ENCODE measurements around the gene ABHD15. TPM values are rescaled to one million over a fixed set of nuclear protein-coding genes. Genes with fewer than 3 reads are reported as not detected.

ABHD15 gene
- polyA plus RNA-seq, 1 donor, result 25.6 TPM

DNA sequence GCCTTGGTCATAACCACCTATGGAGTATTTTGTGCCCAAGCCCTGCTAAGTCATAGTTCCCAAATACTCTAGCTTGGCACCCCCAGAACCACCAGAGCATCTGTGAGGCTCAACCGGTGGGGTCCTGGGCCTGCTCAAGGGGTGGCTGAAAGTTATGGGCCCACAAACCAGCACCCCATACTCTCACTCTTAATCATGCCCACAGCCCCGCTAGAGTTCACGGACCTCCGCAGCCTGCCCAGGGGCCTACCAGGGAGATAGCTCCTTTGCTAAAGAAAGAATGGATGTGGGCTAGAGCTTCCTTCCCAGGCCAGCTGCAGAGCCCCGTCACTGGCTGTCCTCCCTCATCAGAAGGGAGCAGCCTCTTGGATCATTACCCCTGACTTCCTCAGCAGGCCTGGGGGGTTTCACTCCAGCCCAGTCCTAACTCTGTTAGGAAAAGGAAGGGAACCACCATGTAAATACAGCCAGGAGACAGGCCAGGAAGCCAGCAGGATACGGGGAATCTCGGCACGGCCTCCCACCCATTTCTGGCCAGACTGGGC, 21.3 kb upstream of the ABHD15 start:
- peaks cover 6% of the 10 kb centered on the region for H3K36me3 ChIP-seq (ENCODE audit: control insufficient read depth, insufficient read depth, low read length)
- H3K9me3 ChIP-seq (ENCODE audit: control insufficient read depth, low read depth, low read length), result peaks cover 4% of the 10 kb centered on the region
- H3K4me3 ChIP-seq (ENCODE audit: low read length), result peak overlapping the region; percentile 77
- H3K27me3 ChIP-seq (ENCODE audit: control insufficient read depth, insufficient read depth, low read length), result no peaks in the 10 kb centered on the region
- no peak for DNase-seq
- WGBS (ENCODE audit: insufficient coverage, low lambda C conversion rate), result no CpG with 5 or more reads among the region's 8 CpGs
- H3K27ac ChIP-seq (ENCODE audit: low read length), result no peak overlapping the region
- peaks cover 45% of the 10 kb centered on the region for H3K4me1 ChIP-seq (ENCODE audit: control insufficient read depth, insufficient read depth, low read length)

DNA sequence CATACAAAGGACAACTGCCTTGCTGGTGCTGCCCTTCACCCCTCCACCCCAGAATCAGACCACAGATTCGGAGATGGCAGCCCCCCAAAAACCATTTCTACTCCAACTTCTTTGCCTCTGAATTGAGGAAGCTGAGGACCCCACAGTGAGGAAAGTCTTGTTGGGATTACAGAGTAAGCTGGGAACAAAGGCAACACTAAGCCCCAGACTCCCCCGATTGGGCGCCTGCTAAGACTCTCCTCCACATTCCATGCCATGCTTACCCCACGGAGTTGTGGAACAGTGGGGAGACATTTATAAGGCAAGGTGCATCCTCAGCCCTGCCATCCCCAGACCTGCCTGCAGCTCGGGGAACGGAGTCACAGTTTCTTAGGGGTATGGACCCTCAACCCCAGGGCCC, 20.8 kb upstream of the ABHD15 start:
- DNase-seq, result no peak
- no peak overlapping the region for H3K27ac ChIP-seq (ENCODE audit: low read length)
- H3K4me1 ChIP-seq (ENCODE audit: control insufficient read depth, insufficient read depth, low read length), result peaks cover 42% of the 10 kb centered on the region
- H3K9me3 ChIP-seq (ENCODE audit: control insufficient read depth, low read depth, low read length), result peaks cover 4% of the 10 kb centered on the region
- no peaks in the 10 kb centered on the region for H3K27me3 ChIP-seq (ENCODE audit: control insufficient read depth, insufficient read depth, low read length)
- peaks cover 11% of the 10 kb centered on the region for H3K36me3 ChIP-seq (ENCODE audit: control insufficient read depth, insufficient read depth, low read length)
- WGBS (ENCODE audit: insufficient coverage, low lambda C conversion rate), result no CpG with 5 or more reads among the region's 6 CpGs
- H3K4me3 ChIP-seq (ENCODE audit: low read length), result peak overlapping the region; percentile 77

DNA sequence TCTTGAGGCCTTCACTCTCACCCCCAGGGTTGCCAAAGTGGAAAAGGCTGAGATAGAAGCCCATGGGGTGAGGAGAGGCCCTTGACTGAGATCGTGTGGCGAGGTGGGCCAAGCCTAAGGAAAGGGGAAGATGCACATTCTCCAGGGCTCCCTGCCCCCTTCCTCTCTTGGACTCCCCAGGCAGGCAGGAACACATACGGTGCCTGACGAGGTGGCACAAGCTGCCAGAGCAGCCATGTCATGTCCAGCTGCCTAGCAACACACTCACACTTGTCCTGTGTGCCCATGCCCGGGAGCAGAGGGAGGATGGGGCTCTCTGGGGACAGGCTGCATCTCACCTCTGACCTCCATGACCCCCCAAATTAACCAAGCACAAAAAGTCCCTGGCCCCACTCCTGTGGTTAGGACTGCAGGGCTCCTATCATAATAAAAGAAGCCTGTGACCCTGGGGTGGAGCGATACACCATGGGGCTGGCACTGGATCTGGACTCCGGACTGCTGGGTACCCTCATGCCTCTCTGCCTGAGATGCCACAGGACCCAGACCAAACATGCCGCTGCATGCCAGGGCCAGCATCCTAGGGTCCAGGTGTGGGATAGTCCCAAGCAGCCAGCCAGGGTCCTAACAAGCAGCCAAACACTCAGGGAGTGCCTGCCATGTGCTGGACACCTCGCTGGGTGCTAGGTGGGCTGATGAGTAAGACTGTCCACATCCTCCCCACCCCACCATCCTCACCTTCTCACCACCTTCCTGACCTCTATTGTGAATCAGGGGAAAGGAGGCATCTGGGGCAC, 20.0 kb upstream of the ABHD15 start:
- H3K27me3 ChIP-seq (ENCODE audit: control insufficient read depth, insufficient read depth, low read length), result no peaks in the 10 kb centered on the region
- no CpG with 5 or more reads among the region's 9 CpGs for WGBS (ENCODE audit: insufficient coverage, low lambda C conversion rate)
- H3K4me3 ChIP-seq (ENCODE audit: low read length), result no peak overlapping the region
- H3K27ac ChIP-seq (ENCODE audit: low read length), result no peak overlapping the region
- no peak for DNase-seq
- peaks cover 35% of the 10 kb centered on the region for H3K4me1 ChIP-seq (ENCODE audit: control insufficient read depth, insufficient read depth, low read length)
- peaks cover 17% of the 10 kb centered on the region for H3K36me3 ChIP-seq (ENCODE audit: control insufficient read depth, insufficient read depth, low read length)
- H3K9me3 ChIP-seq (ENCODE audit: control insufficient read depth, low read depth, low read length), result peaks cover 4% of the 10 kb centered on the region

DNA sequence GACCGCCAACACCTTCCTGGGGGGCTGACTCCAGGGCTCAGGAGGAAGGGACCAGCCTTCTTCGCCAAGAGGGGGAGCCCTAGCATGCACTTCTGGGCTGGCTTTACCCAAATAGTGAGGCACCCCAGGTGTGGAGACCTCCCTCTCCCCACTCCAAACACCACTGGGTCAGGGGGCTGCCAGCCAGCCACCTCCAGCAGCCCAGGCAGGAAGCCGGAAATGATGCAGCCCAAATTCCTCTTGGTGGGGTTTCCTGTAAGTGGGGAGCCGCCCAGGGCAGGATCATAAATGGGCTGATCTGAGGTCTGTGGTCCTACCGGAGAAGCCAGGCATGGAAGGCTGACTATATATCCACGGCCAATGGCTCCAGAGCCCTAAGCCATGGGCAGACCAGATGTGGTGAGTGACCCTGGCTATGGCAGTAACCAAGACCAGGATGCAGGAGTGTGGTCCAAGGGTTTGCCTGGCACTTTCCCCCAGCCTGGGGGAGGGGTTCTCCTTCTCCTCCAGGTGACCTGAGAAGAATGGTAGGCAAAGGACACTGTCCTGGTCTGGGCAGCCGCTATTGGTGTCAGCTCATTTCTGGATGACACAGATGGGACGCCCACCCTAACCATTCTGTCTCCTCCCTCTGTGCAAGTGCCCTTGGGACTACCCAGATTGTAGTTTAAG, 18.4 kb upstream of the ABHD15 start:
- H3K9me3 ChIP-seq (ENCODE audit: control insufficient read depth, low read depth, low read length), result peaks cover 4% of the 10 kb centered on the region
- no peaks in the 10 kb centered on the region for H3K27me3 ChIP-seq (ENCODE audit: control insufficient read depth, insufficient read depth, low read length)
- H3K4me1 ChIP-seq (ENCODE audit: control insufficient read depth, insufficient read depth, low read length), result peaks cover 19% of the 10 kb centered on the region
- WGBS (ENCODE audit: insufficient coverage, low lambda C conversion rate), result no CpG with 5 or more reads among the region's 8 CpGs
- no peak overlapping the region for H3K27ac ChIP-seq (ENCODE audit: low read length)
- H3K36me3 ChIP-seq (ENCODE audit: control insufficient read depth, insufficient read depth, low read length), result peaks cover 29% of the 10 kb centered on the region
- no peak overlapping the region for H3K4me3 ChIP-seq (ENCODE audit: low read length)
- no peak for DNase-seq

DNA sequence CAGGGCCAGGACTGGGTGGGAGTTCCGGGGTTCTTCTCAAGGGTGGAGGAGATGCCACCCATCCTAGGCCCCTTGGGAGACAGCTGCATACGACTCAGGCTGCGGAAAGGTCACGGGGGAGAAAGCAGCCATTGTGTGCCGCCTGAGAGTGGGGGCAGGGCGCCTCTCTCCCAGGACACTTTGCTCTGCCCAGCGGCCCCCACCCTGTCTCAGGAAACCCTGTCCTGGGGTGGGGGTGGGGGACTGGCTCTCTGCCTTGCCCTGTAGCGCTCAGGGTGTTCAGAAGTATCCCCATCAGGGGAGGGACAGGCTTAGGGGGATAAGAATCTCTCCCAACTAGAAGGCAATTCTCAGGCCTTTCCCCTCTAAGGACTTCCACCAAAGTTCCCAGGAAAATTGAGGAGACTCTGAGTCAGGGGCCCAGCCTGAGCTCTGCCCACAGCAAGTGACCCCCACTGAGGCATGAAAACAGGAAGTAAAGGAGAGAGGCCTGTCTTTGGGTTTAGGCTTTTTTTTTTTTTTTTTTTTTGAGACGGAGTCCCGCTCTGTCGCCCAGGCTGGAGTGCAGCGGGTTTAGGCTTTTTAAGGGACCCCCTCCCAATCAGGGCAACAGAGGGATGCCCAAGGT, 17.7 kb upstream of the ABHD15 start:
- no peak overlapping the region for H3K4me3 ChIP-seq (ENCODE audit: low read length)
- peaks cover 13% of the 10 kb centered on the region for H3K4me1 ChIP-seq (ENCODE audit: control insufficient read depth, insufficient read depth, low read length)
- no CpG with 5 or more reads among the region's 12 CpGs for WGBS (ENCODE audit: insufficient coverage, low lambda C conversion rate)
- no peaks in the 10 kb centered on the region for H3K27me3 ChIP-seq (ENCODE audit: control insufficient read depth, insufficient read depth, low read length)
- peaks cover 4% of the 10 kb centered on the region for H3K9me3 ChIP-seq (ENCODE audit: control insufficient read depth, low read depth, low read length)
- no peak for DNase-seq
- peaks cover 35% of the 10 kb centered on the region for H3K36me3 ChIP-seq (ENCODE audit: control insufficient read depth, insufficient read depth, low read length)
- no peak overlapping the region for H3K27ac ChIP-seq (ENCODE audit: low read length)

DNA sequence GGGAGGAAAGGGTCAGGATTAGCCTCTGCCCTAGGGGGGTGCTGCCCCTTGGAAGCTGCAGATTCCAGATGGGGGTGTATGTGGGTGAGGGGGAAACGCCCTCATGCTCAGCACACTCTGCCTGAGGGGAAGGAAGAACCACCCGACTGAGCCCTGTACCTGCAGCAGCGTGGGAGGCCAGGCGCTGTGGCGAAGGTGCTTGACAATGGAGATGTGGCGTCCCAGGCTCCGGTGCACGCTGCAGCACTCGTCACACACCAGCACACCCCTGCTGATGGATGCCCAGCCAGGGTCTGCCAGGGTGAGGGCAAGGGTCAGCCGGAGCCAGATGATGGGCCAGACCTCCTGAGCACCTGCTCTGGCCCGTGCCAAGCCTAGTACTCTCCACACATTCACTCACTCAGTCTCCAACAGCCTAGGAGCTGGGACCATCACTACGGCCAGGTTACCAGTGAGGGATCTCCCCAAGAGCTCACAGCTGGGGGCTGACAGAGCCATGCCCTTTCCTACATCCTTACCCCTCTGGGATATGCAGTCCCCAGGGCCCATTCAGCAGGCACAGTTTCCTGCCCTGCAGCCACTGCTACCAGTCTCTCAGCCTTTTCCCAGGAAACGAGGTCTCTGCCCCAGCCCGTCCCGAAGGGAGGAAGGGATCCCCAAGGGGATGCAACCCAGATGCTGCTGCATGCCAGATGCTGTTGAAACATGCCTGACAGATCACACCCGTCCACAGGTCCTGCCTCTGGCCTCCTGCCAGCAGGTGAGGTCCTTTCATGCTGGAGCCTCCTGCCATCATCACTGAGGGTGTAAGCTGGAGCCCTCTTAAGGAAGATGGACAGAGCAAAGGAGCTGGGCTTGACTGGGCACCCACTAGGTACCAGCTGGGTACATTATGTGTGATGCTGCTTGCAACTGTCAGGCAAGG, 16.7 kb upstream of the ABHD15 start:
- no CpG with 5 or more reads among the region's 16 CpGs for WGBS (ENCODE audit: insufficient coverage, low lambda C conversion rate)
- H3K36me3 ChIP-seq (ENCODE audit: control insufficient read depth, insufficient read depth, low read length), result peaks cover 44% of the 10 kb centered on the region
- DNase-seq, result no peak

DNA sequence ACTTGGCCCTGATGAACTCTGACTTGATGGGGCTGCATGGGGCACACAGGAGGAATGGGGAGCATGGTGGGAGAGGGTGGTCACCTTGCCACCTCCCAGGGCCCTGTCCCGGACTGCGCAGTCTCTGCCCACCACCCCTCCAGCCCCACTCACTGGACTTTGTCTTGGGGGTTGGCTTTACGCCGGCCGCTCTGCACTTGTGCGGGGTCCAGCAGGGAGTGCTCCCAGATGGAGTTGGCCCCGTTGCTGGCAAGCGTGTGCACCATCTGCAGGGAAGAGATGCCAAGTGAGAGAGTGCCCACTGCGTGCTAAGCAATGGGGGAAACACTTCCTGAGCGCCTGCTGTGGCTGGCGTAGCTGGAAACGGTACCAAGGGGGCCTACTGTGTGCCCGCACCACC, 15.9 kb upstream of the ABHD15 start:
- Histone ChIP-seq H3K4me1 (ENCODE audit: control insufficient read depth, insufficient read depth, low read length) (peaks cover 7% of the 10 kb centered on the region), H3K4me3 (ENCODE audit: low read length) (no peak overlapping the region), H3K9me3 (ENCODE audit: control insufficient read depth, low read depth, low read length) (peaks cover 4% of the 10 kb centered on the region), H3K36me3 (ENCODE audit: control insufficient read depth, insufficient read depth, low read length) (peaks cover 52% of the 10 kb centered on the region), H3K27ac (ENCODE audit: low read length) (no peak overlapping the region), H3K27me3 (ENCODE audit: control insufficient read depth, insufficient read depth, low read length) (no peaks in the 10 kb centered on the region)
- no CpG with 5 or more reads among the region's 13 CpGs for WGBS (ENCODE audit: insufficient coverage, low lambda C conversion rate)
- no peak for DNase-seq

More for the DNA sequence above, 16.7 kb upstream of the ABHD15 start:
- Histone ChIP-seq H3K4me3 (ENCODE audit: low read length) (no peak overlapping the region), H3K9me3 (ENCODE audit: control insufficient read depth, low read depth, low read length) (peaks cover 4% of the 10 kb centered on the region), H3K27ac (ENCODE audit: low read length) (no peak overlapping the region), H3K4me1 (ENCODE audit: control insufficient read depth, insufficient read depth, low read length) (peaks cover 13% of the 10 kb centered on the region), H3K27me3 (ENCODE audit: control insufficient read depth, insufficient read depth, low read length) (no peaks in the 10 kb centered on the region)

DNA sequence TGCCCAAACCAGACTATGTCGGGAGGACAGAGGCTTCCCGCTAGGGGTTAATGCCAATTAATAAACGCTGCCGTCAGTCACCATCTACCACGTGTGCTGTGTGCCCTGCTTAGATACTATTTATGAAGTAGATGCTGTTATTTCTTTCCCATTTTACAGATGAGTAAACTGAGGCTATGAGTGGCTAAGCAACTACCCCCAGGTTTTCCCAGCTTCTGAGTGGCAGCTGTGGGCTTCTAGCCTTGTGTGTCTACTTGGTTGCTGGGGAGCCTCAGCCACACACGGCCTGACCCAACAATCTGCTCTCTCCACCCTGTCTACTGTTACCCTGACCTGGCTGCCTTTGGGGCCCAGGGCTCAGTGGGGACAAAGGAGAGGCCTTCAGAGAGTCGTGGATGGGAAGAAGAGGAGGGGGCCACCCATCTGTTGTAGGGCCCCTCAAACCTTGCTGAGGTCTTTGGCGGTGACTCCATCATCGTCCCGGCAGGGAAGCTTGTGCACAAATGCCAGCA, 15.5 kb upstream of the ABHD15 start:
- H3K4me1 ChIP-seq (ENCODE audit: control insufficient read depth, insufficient read depth, low read length), result peaks cover 3% of the 10 kb centered on the region
- no peak overlapping the region for H3K27ac ChIP-seq (ENCODE audit: low read length)
- peaks cover 57% of the 10 kb centered on the region for H3K36me3 ChIP-seq (ENCODE audit: control insufficient read depth, insufficient read depth, low read length)

DNA sequence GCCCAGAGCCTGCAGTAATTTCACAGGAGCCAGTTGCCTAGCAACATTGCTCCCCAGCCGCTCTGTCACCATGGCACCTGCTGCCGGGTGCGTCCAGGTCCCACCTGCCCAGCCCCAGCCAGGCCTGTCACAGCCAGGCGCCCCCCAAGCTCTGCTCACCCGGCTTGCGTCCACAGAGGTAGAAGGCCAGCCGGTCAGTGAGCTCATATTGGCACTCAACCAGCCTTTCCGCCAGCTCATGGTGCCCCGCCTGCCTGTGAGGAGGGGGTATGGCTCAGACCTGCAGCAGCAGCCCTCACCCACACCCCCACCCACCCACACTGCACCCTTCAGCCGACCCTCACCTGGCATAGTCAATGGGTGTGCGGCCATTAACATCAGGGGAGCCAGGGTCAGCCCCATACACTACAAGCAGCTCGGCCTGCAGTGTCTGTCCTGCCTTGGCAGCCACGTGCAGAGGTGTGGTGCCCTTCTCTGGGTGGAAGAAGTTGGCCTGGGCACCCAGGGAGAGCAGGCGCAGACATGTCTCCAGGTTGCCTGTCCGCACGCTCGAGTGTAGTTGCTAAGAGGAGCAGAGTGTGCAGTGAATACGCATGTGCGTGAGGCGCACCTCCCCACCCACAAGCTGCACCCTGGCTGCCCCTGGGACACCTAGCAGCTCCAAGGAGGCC, 14.9 kb upstream of the ABHD15 start:
- Histone ChIP-seq H3K36me3 (ENCODE audit: control insufficient read depth, insufficient read depth, low read length) (peaks cover 61% of the 10 kb centered on the region), H3K9me3 (ENCODE audit: control insufficient read depth, low read depth, low read length) (peaks cover 4% of the 10 kb centered on the region), H3K4me1 (ENCODE audit: control insufficient read depth, insufficient read depth, low read length) (peaks cover 3% of the 10 kb centered on the region), H3K27me3 (ENCODE audit: control insufficient read depth, insufficient read depth, low read length) (no peaks in the 10 kb centered on the region), H3K4me3 (ENCODE audit: low read length) (no peak overlapping the region), H3K27ac (ENCODE audit: low read length) (no peak overlapping the region)
- WGBS (ENCODE audit: insufficient coverage, low lambda C conversion rate), result no CpG with 5 or more reads among the region's 20 CpGs
- no peak for DNase-seq

More for the DNA sequence above, 15.5 kb upstream of the ABHD15 start:
- no CpG with 5 or more reads among the region's 10 CpGs for WGBS (ENCODE audit: insufficient coverage, low lambda C conversion rate)
- H3K9me3 ChIP-seq (ENCODE audit: control insufficient read depth, low read depth, low read length), result peaks cover 4% of the 10 kb centered on the region
- no peak for DNase-seq
- H3K27me3 ChIP-seq (ENCODE audit: control insufficient read depth, insufficient read depth, low read length), result no peaks in the 10 kb centered on the region
- no peak overlapping the region for H3K4me3 ChIP-seq (ENCODE audit: low read length)

Data from large intestine (tissue), 3 donors.